Fibroblast of upper back skin (primary cell): ENCODE results near the gene SUN1.
A peak's percentile ranks its signal among the peaks of the same experiment; 100 is the strongest.
"Not testable (repeated sequence)": the region's sequence is repeated elsewhere in the genome, so short reads cannot be mapped to it uniquely, and the experiment has no call there.

ENCODE experiments used
- DNase-seq: peaks from one replicate; pipeline ENCODE4 v3.0.0-alpha.2; 2013

SUN1 gene

GRCh38 chr7:832167-832967 is at the start of gene SUN1:
TSS of gene SUN1 (plus strand) at chr7:832476. CDS start at chr7:832525, 49 bp downstream.
- DNase-seq, result peak; percentile 43

DNA sequence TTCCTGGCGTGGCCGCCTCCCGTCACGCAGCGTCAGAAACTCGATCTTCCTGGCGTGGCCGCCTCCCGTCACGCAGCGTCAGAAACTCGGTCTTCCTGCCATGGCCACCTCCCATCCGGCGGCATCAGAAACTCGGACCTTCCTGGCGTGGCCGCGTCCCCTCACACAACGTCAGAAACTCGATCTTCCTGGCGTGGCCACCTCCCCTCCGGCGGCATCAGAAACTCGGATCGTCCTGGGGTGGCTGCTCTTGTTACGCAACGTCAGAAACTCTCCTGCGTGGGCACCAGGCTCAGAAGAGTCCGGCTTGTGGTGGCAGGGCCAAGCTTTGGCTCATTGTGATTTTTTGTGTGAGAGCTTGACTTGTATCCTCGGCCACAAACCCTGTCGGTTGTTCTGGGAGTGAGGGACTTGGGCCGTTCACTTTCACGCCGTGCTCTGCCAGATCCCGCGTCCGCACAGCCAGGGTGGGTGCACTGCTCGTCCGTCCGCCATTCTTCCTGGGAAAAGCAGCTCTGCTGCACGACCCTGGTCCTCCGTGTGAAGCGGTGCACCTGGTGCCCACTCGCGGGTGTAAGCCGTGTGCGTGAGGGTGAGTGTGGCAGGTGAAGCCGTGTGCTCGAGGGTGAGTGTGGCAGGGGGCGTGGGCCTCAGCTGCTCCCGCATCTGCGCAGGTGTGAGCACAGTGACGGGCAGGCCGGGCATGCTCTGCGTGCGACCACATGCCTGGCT is 49.4 kb upstream of the SUN1 start:
- DNase-seq, result no peak

GRCh38 chr7:783556-784490 is 48.5 kb upstream of the SUN1 start:
- no peak for DNase-seq

- DNase-seq, result no peak
Measured at GRCh38 chr7:784971-785370, 47.3 kb upstream of the SUN1 start.

GRCh38 chr7:785416-785815 is 46.9 kb upstream of the SUN1 start:
- no peak for DNase-seq

DNA sequence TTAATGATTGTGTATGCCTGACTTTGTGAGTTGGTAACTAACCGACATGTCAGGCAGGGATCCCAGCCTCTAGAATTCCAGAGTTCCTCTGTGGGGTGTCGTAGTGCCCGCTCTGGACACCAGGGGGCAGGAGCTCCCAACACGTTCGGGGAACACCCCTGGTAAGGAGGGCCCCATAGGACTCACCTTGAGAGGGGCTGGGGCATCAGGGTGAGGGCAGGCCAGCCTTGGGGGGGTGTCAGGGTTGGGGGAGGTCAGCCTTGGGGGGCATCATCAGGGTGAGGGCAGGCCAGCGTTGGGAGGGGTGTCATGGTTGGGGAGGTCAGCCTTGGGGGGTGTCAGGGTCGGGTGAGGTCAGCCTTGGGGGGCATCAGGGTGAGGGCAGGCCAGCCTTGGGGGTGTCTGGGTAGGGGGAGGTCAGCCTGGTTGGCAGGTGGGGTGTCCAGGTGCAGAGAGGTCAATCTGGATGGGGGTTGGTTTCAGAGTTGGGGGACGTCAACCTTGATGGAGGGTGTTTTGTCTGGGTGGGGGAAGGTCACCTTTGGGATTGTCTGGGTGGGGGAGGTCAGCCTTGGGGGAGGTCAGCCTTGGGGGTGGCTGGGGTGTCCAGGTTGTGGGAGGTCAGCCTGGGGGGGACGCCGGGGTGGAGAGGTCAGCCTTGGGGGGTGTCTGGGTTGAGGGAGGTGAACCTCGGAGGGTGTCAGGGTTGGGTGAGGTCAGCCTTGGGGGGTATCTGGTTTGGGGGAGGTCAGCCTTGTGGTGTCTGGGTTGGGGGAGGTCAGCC is 45.6 kb upstream of the SUN1 start:
- peak; percentile 59 for DNase-seq

- DNase-seq, result no peak
Measured at GRCh38 chr7:787332-788240, 44.7 kb upstream of the SUN1 start.

GRCh38 chr7:791519-791918 is 40.8 kb upstream of the SUN1 start:
- no peak for DNase-seq

DNA sequence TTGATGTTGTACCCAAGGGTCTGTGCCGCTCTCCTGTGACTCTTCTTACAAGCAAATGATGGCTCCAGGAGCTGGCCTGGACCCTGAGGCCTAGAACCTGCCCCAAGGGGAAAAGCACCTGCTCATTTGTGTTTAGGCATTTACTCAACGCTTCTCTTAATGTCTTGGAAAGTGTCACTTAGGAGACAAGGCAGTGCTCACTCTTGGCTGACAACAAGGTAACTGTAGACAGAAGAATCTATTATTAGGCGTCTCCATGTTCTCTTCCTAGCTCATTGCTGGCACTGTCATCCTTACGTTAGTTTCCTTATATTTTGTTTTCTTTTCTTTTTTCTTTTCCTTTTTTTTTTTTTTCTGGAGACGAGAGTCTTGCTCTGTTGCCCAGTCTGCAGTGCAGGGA is 38.1 kb upstream of the SUN1 start:
- no peak for DNase-seq

DNA sequence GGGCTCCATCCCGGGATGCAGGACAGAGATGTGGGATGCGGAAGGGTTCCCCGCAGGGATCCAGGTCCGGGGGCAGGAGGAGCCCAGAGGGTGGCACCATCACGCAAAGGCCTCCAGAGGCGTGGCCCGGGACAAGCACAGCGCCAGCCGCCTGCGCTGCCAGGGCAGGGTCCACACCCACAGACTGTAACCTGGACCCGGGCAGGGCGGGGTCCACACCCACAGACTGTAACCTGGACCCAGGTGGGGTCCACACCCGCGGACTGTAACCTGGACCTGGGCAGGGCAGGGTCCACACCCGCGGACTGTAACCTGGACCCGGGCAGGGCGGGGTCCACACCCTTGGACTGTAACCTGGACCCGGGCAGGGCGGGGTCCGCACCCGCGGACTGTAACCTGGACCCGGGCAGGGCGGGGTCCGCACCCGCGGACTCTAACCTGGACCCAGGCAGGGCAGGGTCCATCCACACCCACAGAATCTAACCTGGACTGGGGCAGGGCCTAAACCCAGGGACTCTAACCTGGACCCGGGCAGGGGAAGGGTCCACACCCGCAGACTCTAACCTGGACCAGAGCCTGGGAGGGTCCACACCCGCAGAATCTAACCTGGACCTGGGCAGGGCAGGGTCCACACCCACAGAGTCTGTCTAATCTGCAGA is 37.5 kb upstream of the SUN1 start:
- DNase-seq, result no peak

- not testable (repeated sequence) for DNase-seq
Measured at GRCh38 chr7:796434-797169, 35.7 kb upstream of the SUN1 start.

GRCh38 chr7:798921-799470 is 33.3 kb upstream of the SUN1 start:
- no peak for DNase-seq

- no peak for DNase-seq
Measured at GRCh38 chr7:800692-801091, 31.6 kb upstream of the SUN1 start.

DNA sequence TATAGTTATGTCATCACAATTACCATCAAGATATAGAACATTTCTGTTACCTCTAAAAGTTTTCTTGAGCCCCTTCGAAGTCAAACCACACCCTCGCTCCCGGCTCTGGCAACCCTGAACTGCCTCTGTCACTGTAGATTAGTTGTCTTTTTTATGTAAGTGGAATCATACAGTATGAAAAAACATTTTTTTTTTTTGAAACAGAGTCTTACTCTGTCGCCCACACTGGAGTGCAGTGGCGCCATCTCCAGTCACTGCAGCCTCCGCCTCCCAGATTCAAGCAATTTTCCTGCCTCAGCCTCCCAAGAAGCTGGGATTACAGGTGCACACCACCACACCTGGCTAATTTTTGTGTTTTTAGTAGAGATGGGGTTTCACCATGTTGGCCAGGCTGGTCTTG is 30.9 kb upstream of the SUN1 start:
- DNase-seq, result not testable (repeated sequence)

GRCh38 chr7:801940-802381 is 30.3 kb upstream of the SUN1 start:
- no peak for DNase-seq

GRCh38 chr7:802500-803242 is 29.6 kb upstream of the SUN1 start:
- DNase-seq, result no peak

GRCh38 chr7:803243-803635 is 29.0 kb upstream of the SUN1 start:
- DNase-seq, result no peak

- DNase-seq, result not testable (repeated sequence)
Measured at GRCh38 chr7:803796-804195, 28.5 kb upstream of the SUN1 start.

DNA sequence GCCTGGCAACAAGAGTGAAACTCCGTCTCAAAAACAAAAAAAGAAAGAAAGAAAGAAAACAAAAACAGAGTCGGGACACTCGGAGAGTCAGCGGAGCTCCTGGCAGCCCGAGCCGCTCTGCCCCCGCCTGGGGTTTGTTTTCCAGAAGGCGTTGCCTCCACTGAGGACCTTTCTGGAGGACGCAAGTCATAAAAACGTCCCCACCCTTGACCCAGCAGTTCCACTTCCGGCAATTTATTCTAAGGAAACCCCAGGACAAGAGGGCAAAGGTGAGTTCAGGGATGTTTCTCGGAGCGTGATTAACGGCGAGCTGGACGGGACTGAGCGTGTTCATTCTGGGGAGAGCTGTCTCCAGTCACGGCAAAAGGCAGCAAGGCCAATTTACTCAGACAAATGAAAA is 27.0 kb upstream of the SUN1 start:
- no peak for DNase-seq
